GM21526 (cell line): ENCODE results near the gene ZNF716.
"Not testable (repeated sequence)": the region's sequence is repeated elsewhere in the genome, so short reads cannot be mapped to it uniquely, and the experiment has no call there.

Experiments used
- ATAC-seq: cut with Tn5 transposase; IDR thresholded peaks from one replicate; pipeline ENCODE4 v1.9.1; 2021; ENCODE audit warnings: moderate library complexity; ENCODE audit not compliant: unreplicated experiment, low FRiP score

Gene ZNF716

GRCh38 chr7:57425969-57426628 lies 23.9 kb upstream of the ZNF716 start:
- ATAC-seq = no peak

GRCh38 chr7:57426629-57427003 lies 23.4 kb upstream of the ZNF716 start:
- ATAC-seq = no peak

- no peak for ATAC-seq
These were observed 22.8 kb upstream of the ZNF716 start for GRCh38 chr7:57427146-57427545.

- no peak for ATAC-seq
These were observed 22.4 kb upstream of the ZNF716 start for GRCh38 chr7:57427594-57427993.

GRCh38 chr7:57432583-57432982 lies 17.4 kb upstream of the ZNF716 start:
- no peak for ATAC-seq

- ATAC-seq = no peak
These were observed 12.4 kb upstream of the ZNF716 start for GRCh38 chr7:57437581-57437980.

GRCh38 chr7:57438244-57438643 lies 11.7 kb upstream of the ZNF716 start:
- ATAC-seq = no peak

- no peak for ATAC-seq
These were observed 6.4 kb upstream of the ZNF716 start for GRCh38 chr7:57443567-57443966.

GRCh38 chr7:57469186-57469828 lies 19.3 kb downstream of the ZNF716 start:
- not testable (repeated sequence) for ATAC-seq

GRCh38 chr7:57480304-57480703 lies 30.3 kb downstream of the ZNF716 start:
- ATAC-seq = not testable (repeated sequence)

GRCh38 chr7:57485022-57485421 lies 35.0 kb downstream of the ZNF716 start:
- not testable (repeated sequence) for ATAC-seq

- ATAC-seq = no peak
These were observed 38.0 kb downstream of the ZNF716 start for GRCh38 chr7:57487957-57488356.

- not testable (repeated sequence) for ATAC-seq
These were observed 45.1 kb downstream of the ZNF716 start for GRCh38 chr7:57495111-57495510.

GRCh38 chr7:57496395-57496794 lies 46.4 kb downstream of the ZNF716 start:
- no peak for ATAC-seq

- no peak for ATAC-seq
These were observed 55.2 kb downstream of the ZNF716 start for GRCh38 chr7:57505176-57505575.
